Tibial artery (tissue), 4 donors: ENCODE data around the gene RPRD1B.

Source experiments
- DNase-seq, 2 donors: peaks; one replicate each; pipeline ENCODE4 v3.0.0-alpha.2; 2019
- H3K27ac ChIP-seq, 2 donors: fragments of 200-600 bp; sonication (generic) in 1 of 2; 1 replicate in 1 of 2; 2 replicates in 1 of 2; pipeline ENCODE4 v1.5.1; 2018 to 2019; ENCODE audit warnings: mild to moderate bottlenecking in 1 of 2
- H3K27me3 ChIP-seq, 2 donors: fragments of 200-600 bp; sonication (generic) in 1 of 2; one replicate each; pipeline versions ENCODE4 v1.5.1 to v1.6.0; 2016 to 2019
- H3K36me3 ChIP-seq, 3 donors: fragments of 200-600 bp; sonication (generic) in 2 of 3; one replicate each; pipeline ENCODE4 v1.5.1; 2016 to 2019; ENCODE audit warnings: mild to moderate bottlenecking in 2 of 3
- H3K4me1 ChIP-seq, 4 donors: fragments of 200-600 bp; sonication (generic) in 2 of 4; 1 replicate in 3 of 4; 2 replicates in 1 of 4; pipeline ENCODE4 v1.5.1; 2016 to 2019
- H3K4me3 ChIP-seq, 2 donors: fragments of 200-600 bp; sonication (generic) in 1 of 2; 1 replicate in 1 of 2; 2 replicates in 1 of 2; pipeline ENCODE4 v1.5.1; 2018 to 2019; ENCODE audit warnings: mild to moderate bottlenecking in 2 of 2
- H3K9me3 ChIP-seq, 3 donors: fragments of 200-600 bp; sonication (generic) in 1 of 3; one replicate each; pipeline ENCODE4 v1.5.1; 2016 to 2019
- intact Hi-C: fragments of 100-400 bp; cut with DNase I; formaldehyde crosslinking; loops from one replicate; pipeline ENCODE4 v1.15.0; 2023; ENCODE audit warnings: low total_unique reads
- TF ChIP-seq, protein P1 (sequence below), 2 experiments: fragments of 200-600 bp in 1 of 2; fragments of 450-650 bp in 1 of 2; IDR thresholded peaks; one replicate each; pipeline ENCODE4 v1.5.1; 2017 to 2019; ENCODE audit warnings: antibody characterized with exemption in 2 of 2, mild to moderate bottlenecking in 1 of 2, moderate library complexity in 1 of 2

Gene RPRD1B

DNA sequence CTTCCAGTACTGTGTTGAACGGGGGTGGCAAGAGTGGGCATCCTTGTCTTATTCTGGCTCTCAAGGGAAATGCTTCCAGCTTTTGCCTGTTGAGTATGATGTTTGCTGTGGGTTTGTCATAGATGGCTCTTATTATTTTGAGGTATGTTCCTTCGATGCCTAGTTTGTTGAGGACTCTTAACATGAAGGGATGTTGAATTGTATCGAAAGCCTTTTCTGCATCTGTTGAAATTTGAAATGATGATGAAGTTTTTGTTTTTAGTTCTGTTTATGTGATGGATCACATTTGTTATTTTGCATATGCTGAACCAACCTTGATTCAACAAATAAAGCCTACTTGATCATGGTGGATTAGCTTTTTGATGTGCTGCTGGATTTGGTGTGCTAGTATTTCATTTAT is 48.0 kb downstream of the RPRD1B start:
- Histone ChIP-seq H3K4me3 (no peak overlapping the region), H3K9me3 (no peaks in the 10 kb centered on the region), H3K4me1 (peaks cover 0 to 51% (median 25%) of the 10 kb centered on the region in 4 donors), H3K27ac (peak overlapping the region in 1 of 2 donors; percentile 79), H3K36me3 (peaks cover 0 to 43% (median 31%) of the 10 kb centered on the region in 3 donors), H3K27me3 (no peaks in the 10 kb centered on the region)
- no peak for DNase-seq
- TF ChIP-seq, protein P1, sequence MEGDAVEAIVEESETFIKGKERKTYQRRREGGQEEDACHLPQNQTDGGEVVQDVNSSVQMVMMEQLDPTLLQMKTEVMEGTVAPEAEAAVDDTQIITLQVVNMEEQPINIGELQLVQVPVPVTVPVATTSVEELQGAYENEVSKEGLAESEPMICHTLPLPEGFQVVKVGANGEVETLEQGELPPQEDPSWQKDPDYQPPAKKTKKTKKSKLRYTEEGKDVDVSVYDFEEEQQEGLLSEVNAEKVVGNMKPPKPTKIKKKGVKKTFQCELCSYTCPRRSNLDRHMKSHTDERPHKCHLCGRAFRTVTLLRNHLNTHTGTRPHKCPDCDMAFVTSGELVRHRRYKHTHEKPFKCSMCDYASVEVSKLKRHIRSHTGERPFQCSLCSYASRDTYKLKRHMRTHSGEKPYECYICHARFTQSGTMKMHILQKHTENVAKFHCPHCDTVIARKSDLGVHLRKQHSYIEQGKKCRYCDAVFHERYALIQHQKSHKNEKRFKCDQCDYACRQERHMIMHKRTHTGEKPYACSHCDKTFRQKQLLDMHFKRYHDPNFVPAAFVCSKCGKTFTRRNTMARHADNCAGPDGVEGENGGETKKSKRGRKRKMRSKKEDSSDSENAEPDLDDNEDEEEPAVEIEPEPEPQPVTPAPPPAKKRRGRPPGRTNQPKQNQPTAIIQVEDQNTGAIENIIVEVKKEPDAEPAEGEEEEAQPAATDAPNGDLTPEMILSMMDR (IDR thresholded peaks at IDR 0.05), result no peak
- intact Hi-C loops, result no loop called here

DNA sequence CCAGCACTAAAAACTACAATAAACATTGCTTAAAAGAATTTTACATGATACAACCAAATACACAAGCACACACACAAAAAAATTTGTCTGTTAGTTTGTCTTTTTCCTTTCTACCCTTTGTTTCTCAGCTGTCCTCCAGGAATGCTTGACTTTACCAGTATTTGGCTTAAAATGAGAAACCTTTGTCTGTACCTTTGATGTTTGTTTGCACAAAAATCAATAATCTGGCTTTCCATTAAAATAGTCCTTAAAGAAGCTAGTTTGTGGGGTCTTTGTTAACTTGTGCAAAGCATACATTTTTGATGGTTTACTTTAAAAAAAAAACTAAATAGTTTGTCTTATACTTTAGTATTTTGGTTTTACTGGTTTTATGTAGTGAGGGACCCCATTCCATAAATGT is 49.3 kb downstream of the RPRD1B start:
- TF ChIP-seq, protein P1 (IDR thresholded peaks at IDR 0.05), result no peak
- peaks cover 0 to 57% (median 24%) of the 10 kb centered on the region in 4 donors for H3K4me1 ChIP-seq

DNA sequence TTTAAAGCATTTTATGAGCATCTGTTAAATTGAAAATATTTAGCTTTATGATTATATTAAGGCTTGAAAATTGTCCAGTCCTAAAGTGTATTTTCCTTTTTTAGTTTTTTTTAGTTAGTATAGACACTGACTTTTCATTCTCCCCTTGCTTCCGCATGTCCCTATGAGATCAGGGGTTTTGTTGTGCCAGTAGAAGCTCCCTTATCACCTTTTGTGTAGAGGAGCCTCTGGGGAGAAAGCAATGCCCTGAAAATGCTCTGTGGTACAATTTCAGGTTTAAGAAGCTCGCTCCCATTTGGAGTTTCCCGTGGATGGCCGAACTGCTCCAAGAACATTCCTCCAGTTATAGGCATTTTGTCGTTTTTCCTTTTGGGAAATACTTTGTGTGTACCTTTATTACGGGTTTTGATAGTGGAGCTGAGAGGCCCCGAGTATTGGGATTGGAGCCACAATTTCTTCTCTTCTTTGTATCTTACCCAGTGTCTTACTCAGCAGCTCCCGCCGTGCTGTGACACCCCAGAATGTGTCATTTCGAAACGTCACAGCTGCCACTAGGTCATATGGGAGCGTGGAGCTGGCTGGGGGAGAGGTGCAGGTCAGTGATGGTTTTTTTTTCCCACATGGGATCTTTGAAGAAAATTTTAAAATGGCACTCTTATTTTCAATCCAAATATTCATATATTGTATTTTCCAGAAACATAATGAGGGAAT is 49.9 kb downstream of the RPRD1B start:
- no peak for DNase-seq
- Histone ChIP-seq H3K4me1 (peaks cover 0 to 59% (median 24%) of the 10 kb centered on the region in 4 donors), H3K9me3 (no peaks in the 10 kb centered on the region), H3K4me3 (no peak overlapping the region), H3K27ac (peak overlapping the region; percentile 77 to 79), H3K27me3 (no peaks in the 10 kb centered on the region), H3K36me3 (peaks cover 0 to 33% (median 32%) of the 10 kb centered on the region in 3 donors)
- intact Hi-C loops, result no loop called here
- TF ChIP-seq, protein P1 (IDR thresholded peaks at IDR 0.05), result no peak

More for the DNA sequence above, 49.3 kb downstream of the RPRD1B start:
- Histone ChIP-seq H3K27ac (peak overlapping the region; percentile 77 to 79), H3K27me3 (no peaks in the 10 kb centered on the region), H3K4me3 (no peak overlapping the region), H3K9me3 (no peaks in the 10 kb centered on the region), H3K36me3 (peaks cover 0 to 33% (median 31%) of the 10 kb centered on the region in 3 donors)
- no peak for DNase-seq
- intact Hi-C loops, result no loop called here

DNA sequence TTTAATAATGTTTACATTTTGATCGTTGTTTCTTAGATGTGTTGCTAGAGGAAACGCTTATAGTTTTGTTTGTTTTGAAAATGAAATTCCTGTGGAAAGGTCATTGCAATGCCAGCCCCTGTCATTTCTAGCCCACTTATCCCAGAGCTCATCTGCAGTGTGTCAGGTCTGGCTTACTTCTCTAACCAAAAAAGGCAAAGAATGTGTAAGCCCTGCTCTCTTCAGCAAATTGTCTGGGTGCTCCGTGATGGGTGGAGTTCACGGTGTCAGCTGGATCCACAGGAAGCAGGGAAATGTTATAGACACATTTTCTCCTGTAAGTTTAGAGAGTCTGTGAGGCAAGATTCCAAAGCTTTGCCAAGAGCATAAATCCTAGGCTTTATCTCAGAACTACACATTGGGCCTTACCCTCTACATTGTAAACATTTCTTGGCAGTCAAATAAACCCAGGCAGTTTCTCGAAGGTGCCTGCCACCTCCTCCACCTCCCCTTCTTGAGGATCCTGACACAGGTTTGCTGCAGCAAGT is 50.9 kb downstream of the RPRD1B start:
- Histone ChIP-seq H3K4me1 (peaks cover 0 to 59% (median 24%) of the 10 kb centered on the region in 4 donors), H3K4me3 (no peak overlapping the region)
- no peak for DNase-seq

DNA sequence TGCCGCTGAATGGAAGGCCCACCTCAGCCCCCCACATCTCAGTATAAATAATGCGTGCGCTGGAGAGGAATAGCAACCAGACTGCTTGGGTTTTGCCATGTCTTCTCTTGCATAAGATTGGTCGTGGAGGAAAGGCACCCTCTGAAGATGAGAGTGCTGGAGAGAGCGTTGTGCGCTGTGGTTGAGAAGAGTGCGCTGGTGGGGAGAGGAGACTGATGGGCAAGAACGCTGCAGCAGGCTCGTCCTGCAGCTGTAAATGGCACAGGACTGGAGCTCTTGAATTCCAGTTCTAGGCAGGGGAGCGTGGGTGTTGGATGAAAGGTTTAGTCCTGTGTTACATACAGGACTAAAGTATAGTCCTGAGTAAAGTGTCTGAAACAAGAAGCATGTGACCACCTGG is 51.5 kb downstream of the RPRD1B start:
- H3K4me1 ChIP-seq, result peaks cover 0 to 59% (median 24%) of the 10 kb centered on the region in 4 donors
- peak overlapping the region; percentile 77 to 79 for H3K27ac ChIP-seq
- TF ChIP-seq, protein P1 (IDR thresholded peaks at IDR 0.05), result no peak
- no peak for DNase-seq
- H3K36me3 ChIP-seq, result peaks cover 9 to 47% (median 34%) of the 10 kb centered on the region in 3 donors
- H3K27me3 ChIP-seq, result no peaks in the 10 kb centered on the region
- H3K4me3 ChIP-seq, result no peak overlapping the region
- no peaks in the 10 kb centered on the region for H3K9me3 ChIP-seq
- intact Hi-C loops, result no loop called here

More for the DNA sequence above, 50.9 kb downstream of the RPRD1B start:
- TF ChIP-seq, protein P1 (IDR thresholded peaks at IDR 0.05), result no peak
- Histone ChIP-seq H3K36me3 (peaks cover 4 to 42% (median 32%) of the 10 kb centered on the region in 3 donors), H3K27ac (peak overlapping the region; percentile 77 to 79), H3K9me3 (no peaks in the 10 kb centered on the region), H3K27me3 (no peaks in the 10 kb centered on the region)
- intact Hi-C loops, result no loop called here
